Glutamatergic neuron (in vitro differentiated cells): ENCODE measurements around the gene ARAP2. TPM values are rescaled to one million over a fixed set of nuclear protein-coding genes. Genes with fewer than 3 reads are reported as not detected.

Experiments
- DNase-seq: peaks from one replicate; pipeline ENCODE4 v3.0.0; 2022
- H3K27ac Mint-ChIP-seq: one replicate; pipeline ENCODE4 v1.8.0; 2020; ENCODE audit warnings: mild to moderate bottlenecking, mixed read lengths, inconsistent platforms; ENCODE audit not compliant: unreplicated experiment
- H3K27me3 Mint-ChIP-seq: one replicate; pipeline ENCODE4 v1.8.0; 2020; ENCODE audit warnings: mild to moderate bottlenecking, moderate library complexity, mixed read lengths, inconsistent platforms; ENCODE audit not compliant: unreplicated experiment
- H3K36me3 Mint-ChIP-seq: one replicate; pipeline ENCODE4 v1.8.0; 2020; ENCODE audit warnings: mild to moderate bottlenecking, mixed read lengths, inconsistent platforms; ENCODE audit not compliant: unreplicated experiment
- H3K4me1 Mint-ChIP-seq: one replicate; pipeline ENCODE4 v1.8.0; 2020; ENCODE audit warnings: mild to moderate bottlenecking, low read depth, mixed read lengths, inconsistent platforms; ENCODE audit not compliant: unreplicated experiment
- H3K4me3 Mint-ChIP-seq: one replicate; pipeline ENCODE4 v1.8.0; 2020; ENCODE audit warnings: mild to moderate bottlenecking, mixed read lengths, inconsistent platforms; ENCODE audit not compliant: unreplicated experiment
- H3K9me3 Mint-ChIP-seq: one replicate; pipeline ENCODE4 v1.8.0; 2020; ENCODE audit warnings: mild to moderate bottlenecking, moderate library complexity, mixed read lengths, inconsistent platforms; ENCODE audit not compliant: unreplicated experiment
- CTCF ChIP-seq: fragments of 200-600 bp; sonication (generic); IDR thresholded peaks from one replicate; pipeline ENCODE4 v1.5.0; 2021; ENCODE audit not compliant: partially characterized antibody, unreplicated experiment
- total RNA-seq: library from RNA; stranded (reverse); fragmentation: NEBNext Ultra II Directional; extraction: Animal tissue kit (Norgen Biotek cat#: 25700); gene quantifications from one replicate; pipeline ENCODE4 v1.2.1, GENCODE V29; 2021; ENCODE audit not compliant: unreplicated experiment

The ARAP2 gene
- total RNA-seq, 1 donor from 2014 or later: 1.4 TPM

DNA sequence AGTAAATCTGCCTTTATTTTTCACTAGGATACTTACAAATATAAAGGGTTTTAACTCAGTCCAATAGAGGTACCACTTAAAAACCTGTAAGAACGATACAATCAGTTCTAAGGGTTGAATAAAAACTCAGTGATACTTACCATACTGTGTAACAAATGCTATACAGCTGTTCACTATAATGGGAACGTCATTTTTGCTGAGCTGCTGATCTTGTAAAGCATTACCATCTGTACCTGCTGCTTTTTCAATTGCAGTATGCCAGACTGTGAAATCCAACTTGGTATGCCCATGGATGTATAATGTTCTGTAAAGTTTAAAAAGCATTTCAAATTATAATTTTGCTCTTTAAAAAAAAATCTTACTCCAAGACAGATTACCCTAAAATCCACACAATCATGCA is 111.2 kb downstream of the ARAP2 start:
- Mint-ChIP-seq H3K9me3 (no peaks in the 10 kb centered on the region), H3K27me3 (no peaks in the 10 kb centered on the region), H3K36me3 (no peaks in the 10 kb centered on the region), H3K27ac (no peak overlapping the region), H3K4me1 (no peaks in the 10 kb centered on the region), H3K4me3 (no peak overlapping the region)
- TF ChIP-seq CTCF: no peak
- no peak for DNase-seq

GRCh38 chr4:36130641-36131040 is 113.7 kb downstream of the ARAP2 start:
- Mint-ChIP-seq H3K4me1 (no peaks in the 10 kb centered on the region), H3K9me3 (no peaks in the 10 kb centered on the region), H3K27me3 (no peaks in the 10 kb centered on the region), H3K27ac (no peak overlapping the region), H3K36me3 (no peaks in the 10 kb centered on the region), H3K4me3 (no peak overlapping the region)
- no peak for TF ChIP-seq CTCF
- DNase-seq: no peak

DNA sequence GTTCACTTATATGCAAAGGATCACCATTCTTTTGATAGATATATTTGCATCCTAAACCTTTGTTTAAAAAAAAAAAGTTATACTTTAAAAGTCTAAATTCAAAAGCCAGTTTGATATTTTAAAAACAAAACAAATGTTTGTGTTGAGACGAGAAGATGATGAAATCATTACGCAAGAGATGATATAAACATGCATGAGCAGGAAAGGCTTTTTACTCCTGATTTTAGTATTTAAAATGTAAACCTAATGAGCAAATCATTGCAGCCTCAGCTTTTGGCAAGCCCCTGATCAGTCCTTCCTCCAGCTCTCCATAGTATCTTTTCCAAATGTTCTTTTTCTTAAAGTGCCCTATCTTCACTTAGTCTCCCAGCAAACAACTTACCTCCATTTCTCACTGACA is 115.6 kb downstream of the ARAP2 start:
- Mint-ChIP-seq H3K9me3 (no peaks in the 10 kb centered on the region), H3K27ac (no peak overlapping the region)

GRCh38 chr4:36123906-36124305 is 120.4 kb downstream of the ARAP2 start:
- Mint-ChIP-seq H3K4me1 (no peaks in the 10 kb centered on the region), H3K27ac (no peak overlapping the region), H3K36me3 (no peaks in the 10 kb centered on the region), H3K27me3 (peaks cover 4% of the 10 kb centered on the region), H3K9me3 (no peaks in the 10 kb centered on the region), H3K4me3 (no peak overlapping the region)
- DNase-seq: no peak
- no peak for TF ChIP-seq CTCF

More for the DNA sequence above, 115.6 kb downstream of the ARAP2 start:
- TF ChIP-seq CTCF: no peak
- H3K27me3 Mint-ChIP-seq: no peaks in the 10 kb centered on the region
- no peak overlapping the region for H3K4me3 Mint-ChIP-seq
- H3K36me3 Mint-ChIP-seq: no peaks in the 10 kb centered on the region
- DNase-seq: no peak
- no peaks in the 10 kb centered on the region for H3K4me1 Mint-ChIP-seq

- H3K4me3 Mint-ChIP-seq: no peak overlapping the region
- H3K36me3 Mint-ChIP-seq: no peaks in the 10 kb centered on the region
- peaks cover 21% of the 10 kb centered on the region for H3K4me1 Mint-ChIP-seq
- peaks cover 5% of the 10 kb centered on the region for H3K9me3 Mint-ChIP-seq
- TF ChIP-seq CTCF: no peak
- peaks cover 2% of the 10 kb centered on the region for H3K27me3 Mint-ChIP-seq
- no peak overlapping the region for H3K27ac Mint-ChIP-seq
- DNase-seq: no peak
Measured at GRCh38 chr4:36115312-36115711, 129.0 kb downstream of the ARAP2 start.
